ENCODE data around the gene DISP3. TPM values are rescaled to one million over a fixed set of nuclear protein-coding genes. Genes with fewer than 3 reads are reported as not detected.

The DISP3 gene
- total and polyA plus RNA-seq, 2 of the 4 experiments (the other 2 are of a cell fraction) = 0.05 TPM; not detected in 1

DNA sequence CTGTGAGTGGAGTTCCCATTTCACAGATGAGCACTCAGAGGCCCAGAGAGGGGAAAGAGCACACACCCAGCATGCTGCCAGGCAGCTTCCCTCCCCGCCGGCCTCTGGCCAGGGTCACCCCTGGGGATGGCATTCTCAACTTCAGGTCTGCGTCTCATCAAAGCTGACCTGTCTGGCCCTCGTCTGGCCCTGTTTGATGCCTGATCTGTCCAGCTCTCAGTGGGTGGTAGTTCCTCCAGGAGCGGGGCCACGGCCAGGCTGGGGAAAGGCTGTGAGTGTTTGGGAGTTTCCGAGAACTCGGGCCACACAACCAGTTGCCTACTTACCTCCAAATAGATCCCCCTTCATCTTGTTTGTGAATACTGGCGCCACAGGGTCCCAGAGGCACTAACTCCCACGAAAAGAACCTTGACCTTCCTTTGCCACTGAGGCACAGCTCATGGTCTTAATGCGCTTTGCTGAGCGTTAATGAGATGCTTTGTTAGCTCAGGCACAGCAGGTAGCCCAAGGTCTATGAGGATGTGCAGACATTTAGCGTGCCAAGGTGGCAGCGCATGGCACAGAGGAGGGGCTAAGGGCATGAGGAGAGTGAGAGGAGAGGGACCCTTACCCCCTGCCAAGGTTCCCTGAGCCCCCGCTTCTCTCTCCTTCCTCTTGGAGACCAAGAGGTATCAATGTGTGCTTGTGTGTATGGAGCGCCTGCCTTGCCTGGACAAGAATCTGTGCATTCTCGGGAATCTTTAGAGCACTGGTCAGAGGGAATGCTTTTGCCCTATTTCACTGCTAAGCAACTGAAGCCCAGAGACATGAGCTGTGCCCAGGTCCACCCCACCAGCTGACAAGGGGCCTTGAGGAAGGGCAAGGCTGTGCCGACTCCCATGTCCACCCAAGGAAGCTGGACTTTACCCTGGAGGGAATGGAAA lies 61.2 kb downstream of the DISP3 start:
- dilution Hi-C loops (cut with HindIII; ENCODE audit: low sequenced_read_pairs, unreplicated experiment) = no loop called here
- Histone ChIP-seq H3K4me2 (ENCODE audit: low read depth, low read length) (no peak overlapping the region), H3K4ac (ENCODE audit: low read depth, low read length) (no peak overlapping the region), H2BK5ac (ENCODE audit: low read depth, low read length, poor library complexity, severe bottlenecking) (no peak overlapping the region), H3K23ac (ENCODE audit: low read depth, low read length) (no peak overlapping the region), H3K4me1 (ENCODE audit: control insufficient read depth, insufficient read depth, low read length) (no peaks in the 10 kb centered on the region), H3K4me3 (ENCODE audit: insufficient read depth, low read depth, low read length) (no peak overlapping the region), H2BK20ac (ENCODE audit: low read depth, low read length) (no peak overlapping the region), H3K18ac (ENCODE audit: low read depth, low read length) (no peak overlapping the region), H3K9me1 (ENCODE audit: insufficient read depth, low read length) (no peaks in the 10 kb centered on the region), H4K5ac (ENCODE audit: low read depth, low read length) (no peak overlapping the region), H3K36me3 (ENCODE audit: control insufficient read depth, insufficient read depth, low read length) (no peaks in the 10 kb centered on the region), H4K8ac (ENCODE audit: low read depth in 2 of 2, low read length in 2 of 2) (no peak overlapping the region), H3K79me1 (ENCODE audit: low read depth in 1 of 2, low read length in 2 of 2) (no peaks in the 10 kb centered on the region), H2BK120ac (ENCODE audit: low read depth, low read length) (no peak overlapping the region), H3K27ac (ENCODE audit: insufficient read depth, low read length) (no peak overlapping the region), H4K91ac (ENCODE audit: insufficient read depth, low read depth, low read length) (no peak overlapping the region), H3K14ac (replicated peaks; ENCODE audit: low read depth, low read length) (no peak overlapping the region), H2AK5ac (ENCODE audit: low read depth, low read length) (no peak overlapping the region), H3K9me3 (ENCODE audit: control insufficient read depth, insufficient read depth, low read length) (no peaks in the 10 kb centered on the region), H3K9ac (ENCODE audit: low read depth, low read length) (no peak overlapping the region), H2BK15ac (ENCODE audit: low read depth, low read length) (no peak overlapping the region), H4K20me1 (ENCODE audit: insufficient read depth, low read length) (no peaks in the 10 kb centered on the region), H2AK9ac (replicated peaks; ENCODE audit: low read depth, low read length, poor library complexity) (no peak overlapping the region), H2AFZ (replicated peaks; ENCODE audit: low read length, poor library complexity) (no peak overlapping the region), H3K56ac (ENCODE audit: extremely low read depth, insufficient read depth, low read length) (no peak overlapping the region), H3K27me3 (ENCODE audit: control insufficient read depth, insufficient read depth, low read length) (no peaks in the 10 kb centered on the region)
- TF ChIP-seq, protein P1, sequence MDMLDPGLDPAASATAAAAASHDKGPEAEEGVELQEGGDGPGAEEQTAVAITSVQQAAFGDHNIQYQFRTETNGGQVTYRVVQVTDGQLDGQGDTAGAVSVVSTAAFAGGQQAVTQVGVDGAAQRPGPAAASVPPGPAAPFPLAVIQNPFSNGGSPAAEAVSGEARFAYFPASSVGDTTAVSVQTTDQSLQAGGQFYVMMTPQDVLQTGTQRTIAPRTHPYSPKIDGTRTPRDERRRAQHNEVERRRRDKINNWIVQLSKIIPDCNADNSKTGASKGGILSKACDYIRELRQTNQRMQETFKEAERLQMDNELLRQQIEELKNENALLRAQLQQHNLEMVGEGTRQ (IDR thresholded peaks at IDR 0.05; ENCODE audit: low read depth, low read length) = no peak
- TF ChIP-seq, protein P2, sequence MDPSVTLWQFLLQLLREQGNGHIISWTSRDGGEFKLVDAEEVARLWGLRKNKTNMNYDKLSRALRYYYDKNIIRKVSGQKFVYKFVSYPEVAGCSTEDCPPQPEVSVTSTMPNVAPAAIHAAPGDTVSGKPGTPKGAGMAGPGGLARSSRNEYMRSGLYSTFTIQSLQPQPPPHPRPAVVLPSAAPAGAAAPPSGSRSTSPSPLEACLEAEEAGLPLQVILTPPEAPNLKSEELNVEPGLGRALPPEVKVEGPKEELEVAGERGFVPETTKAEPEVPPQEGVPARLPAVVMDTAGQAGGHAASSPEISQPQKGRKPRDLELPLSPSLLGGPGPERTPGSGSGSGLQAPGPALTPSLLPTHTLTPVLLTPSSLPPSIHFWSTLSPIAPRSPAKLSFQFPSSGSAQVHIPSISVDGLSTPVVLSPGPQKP (IDR thresholded peaks at IDR 0.05; ENCODE audit: borderline replicate concordance, low read depth, low read length) = no peak
- no peak for TF ChIP-seq CEBPB (IDR thresholded peaks at IDR 0.05; ENCODE audit: low read depth, low read length)
- no peak for TF ChIP-seq MXI1 (IDR thresholded peaks at IDR 0.05; ENCODE audit: borderline replicate concordance, low read depth, low read length)
- TF ChIP-seq BHLHE40 (IDR thresholded peaks at IDR 0.05; ENCODE audit: low read depth, low read length) = no peak
- no peak for TF ChIP-seq RAD21 (IDR thresholded peaks at IDR 0.05; ENCODE audit: low read length)
- no peak for TF ChIP-seq CHD1 (IDR thresholded peaks at IDR 0.05; ENCODE audit: low read depth, low read length)
- no peak for TF ChIP-seq FOS (IDR thresholded peaks at IDR 0.05; ENCODE audit: low read depth, low read length)
- WGBS, 2 experiments (ENCODE audit: extremely low coverage in 2 of 2, insufficient read length in 1 of 2) = 100% methylated on average over 1 of the region's 18 CpGs; no CpG with 5 or more reads in 1 of the 2 experiments
- CTCF ChIA-PET = no interaction called here
- POLR2A ChIA-PET (ENCODE audit: unreplicated experiment) = no interaction called here
- no peak for DNase-seq
- ATAC-seq (ENCODE audit: low read depth) = no peak
- in situ Hi-C loops (cut with MboI; ENCODE audit: low sequenced_read_pairs) = no loop called here
- BruUV-seq (replicated peaks) = no TSS peak
- intact Hi-C loops (cut with micrococcal nuclease) = no loop called here

Measured in IMR-90 (cell line).